Measurements from ENCODE around the gene ESR1. TPM values are rescaled to one million over a fixed set of nuclear protein-coding genes. Genes with fewer than 3 reads are reported as not detected.

The ESR1 gene
- total RNA-seq, 2 experiments from 2014 or later = 0.06 TPM; not detected in 1

DNA sequence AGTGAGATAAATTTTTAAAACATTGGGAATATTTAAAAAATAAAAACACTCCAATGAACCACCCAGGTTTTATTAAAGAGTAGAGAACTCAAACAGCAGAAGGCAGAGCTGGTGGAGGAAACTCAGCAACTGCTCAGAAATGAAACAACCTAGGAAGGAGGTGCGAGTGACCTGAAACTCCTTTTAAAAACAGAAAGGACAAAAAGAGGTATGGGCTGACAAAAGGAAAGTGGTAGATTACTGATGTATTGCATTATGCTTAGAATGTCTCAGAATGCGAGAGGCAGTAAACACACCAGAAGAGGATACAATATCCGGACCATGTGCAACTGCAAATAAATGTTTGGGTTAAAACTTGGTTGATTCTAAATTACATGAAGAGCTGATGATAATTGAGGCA is 97.6 kb downstream of the ESR1 start:
- CTCF ChIA-PET (ENCODE audit: unreplicated experiment) = no interaction called here
- H3K4me3 ChIP-seq (ENCODE audit: low read depth, low read length, poor library complexity, severe bottlenecking) = no peak overlapping the region
- BruUV-seq (replicated peaks) = no TSS peak
- no peak overlapping the region for H3K27ac ChIP-seq (ENCODE audit: low read depth, low read length, poor library complexity, severe bottlenecking)
- no peak overlapping the region for H3K4me2 ChIP-seq (ENCODE audit: low read length)
- DNase-seq (ENCODE audit: low spot score) = no peak
- no peak overlapping the region for H2AFZ ChIP-seq (ENCODE audit: low read length)
- no peaks in the 10 kb centered on the region for H3K9me3 ChIP-seq (ENCODE audit: low read length)
- TF ChIP-seq CTCF (conservative IDR thresholded peaks at IDR 0.05; ENCODE audit: low read length) = no peak
- TF ChIP-seq EZH2phosphoT487 (IDR thresholded peaks at IDR 0.05; ENCODE audit: borderline replicate concordance, low read depth, low read length) = no peak
- no peaks in the 10 kb centered on the region for H3K36me3 ChIP-seq (ENCODE audit: insufficient read depth, low read length)
- H4K20me1 ChIP-seq (ENCODE audit: insufficient read depth, low read length) = no peaks in the 10 kb centered on the region
- POLR2A ChIA-PET = no interaction called here
- H3K4me1 ChIP-seq (ENCODE audit: insufficient read depth, low read length, poor library complexity, severe bottlenecking) = no peaks in the 10 kb centered on the region
- H3K9me2 ChIP-seq (ENCODE audit: insufficient read depth, low read length) = no peaks in the 10 kb centered on the region
- intact Hi-C loops (cut with micrococcal nuclease; ENCODE audit: unreplicated experiment) = no loop called here
- no peaks in the 10 kb centered on the region for H3K79me2 ChIP-seq (ENCODE audit: insufficient read depth, low read depth, low read length)

GRCh38 chr6:151905854-151906253 is 98.4 kb downstream of the ESR1 start:
- BruUV-seq (replicated peaks) = no TSS peak
- POLR2A ChIA-PET = no interaction called here
- intact Hi-C loops (cut with micrococcal nuclease; ENCODE audit: unreplicated experiment) = no loop called here

DNA sequence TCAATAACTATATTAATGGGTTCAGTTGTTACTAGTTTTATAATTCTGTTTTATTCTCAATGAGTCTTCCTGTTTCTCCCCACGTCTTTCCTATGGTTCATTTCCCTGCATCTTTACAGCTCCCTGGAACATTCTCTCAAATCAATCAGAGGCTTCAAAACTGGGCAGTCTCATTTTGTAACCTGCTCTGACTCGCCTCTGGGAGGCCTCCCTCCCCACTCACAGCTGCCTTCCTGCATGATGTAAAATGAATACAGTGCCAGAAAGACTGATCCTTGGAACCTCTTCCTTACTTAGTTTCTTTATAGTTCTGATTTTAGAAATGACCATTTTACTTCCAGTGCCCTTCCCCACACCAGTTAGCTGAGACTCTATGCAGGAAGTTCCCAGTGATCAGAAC is 103.9 kb downstream of the ESR1 start:
- no peak overlapping the region for H3K27ac ChIP-seq (ENCODE audit: low read depth, low read length, poor library complexity, severe bottlenecking)
- TF ChIP-seq EZH2phosphoT487 (IDR thresholded peaks at IDR 0.05; ENCODE audit: borderline replicate concordance, low read depth, low read length) (no peak), CTCF (conservative IDR thresholded peaks at IDR 0.05; ENCODE audit: low read length) (no peak)
- H3K79me2 ChIP-seq (ENCODE audit: insufficient read depth, low read depth, low read length) = no peaks in the 10 kb centered on the region
- CTCF ChIA-PET (ENCODE audit: unreplicated experiment) = no interaction called here
- H2AFZ ChIP-seq (ENCODE audit: low read length) = no peak overlapping the region
- no peaks in the 10 kb centered on the region for H3K36me3 ChIP-seq (ENCODE audit: insufficient read depth, low read length)
- no TSS peak for BruUV-seq (replicated peaks)
- POLR2A ChIA-PET = no interaction called here
- no peak overlapping the region for H3K4me2 ChIP-seq (ENCODE audit: low read length)
- intact Hi-C loops (cut with micrococcal nuclease; ENCODE audit: unreplicated experiment) = no loop called here
- H3K4me1 ChIP-seq (ENCODE audit: insufficient read depth, low read length, poor library complexity, severe bottlenecking) = no peaks in the 10 kb centered on the region
- no peaks in the 10 kb centered on the region for H3K9me3 ChIP-seq (ENCODE audit: low read length)
- H3K9me2 ChIP-seq (ENCODE audit: insufficient read depth, low read length) = no peaks in the 10 kb centered on the region
- H3K4me3 ChIP-seq (ENCODE audit: low read depth, low read length, poor library complexity, severe bottlenecking) = no peak overlapping the region
- H4K20me1 ChIP-seq (ENCODE audit: insufficient read depth, low read length) = no peaks in the 10 kb centered on the region
- DNase-seq (ENCODE audit: low spot score) = no peak

More at GRCh38 chr6:151905854-151906253, 98.4 kb downstream of the ESR1 start:
- CTCF ChIA-PET (ENCODE audit: unreplicated experiment) = no interaction called here
- DNase-seq (ENCODE audit: low spot score) = no peak
- Histone ChIP-seq H4K20me1 (ENCODE audit: insufficient read depth, low read length) (no peaks in the 10 kb centered on the region), H3K27ac (ENCODE audit: low read depth, low read length, poor library complexity, severe bottlenecking) (no peak overlapping the region), H3K9me2 (ENCODE audit: insufficient read depth, low read length) (no peaks in the 10 kb centered on the region), H2AFZ (ENCODE audit: low read length) (no peak overlapping the region), H3K4me3 (ENCODE audit: low read depth, low read length, poor library complexity, severe bottlenecking) (no peak overlapping the region), H3K4me1 (ENCODE audit: insufficient read depth, low read length, poor library complexity, severe bottlenecking) (no peaks in the 10 kb centered on the region), H3K9me3 (ENCODE audit: low read length) (no peaks in the 10 kb centered on the region), H3K4me2 (ENCODE audit: low read length) (no peak overlapping the region), H3K79me2 (ENCODE audit: insufficient read depth, low read depth, low read length) (no peaks in the 10 kb centered on the region), H3K36me3 (ENCODE audit: insufficient read depth, low read length) (no peaks in the 10 kb centered on the region)
- TF ChIP-seq EZH2phosphoT487 (IDR thresholded peaks at IDR 0.05; ENCODE audit: borderline replicate concordance, low read depth, low read length) (no peak), CTCF (conservative IDR thresholded peaks at IDR 0.05; ENCODE audit: low read length) (no peak)
